Large intestine (tissue), 3 donors: Measurements from ENCODE around the gene BOC. TPM values are rescaled to one million over a fixed set of nuclear protein-coding genes. Genes with fewer than 3 reads are reported as not detected.

Experiments used
- DNase-seq, 2 donors: peaks; one replicate each; pipeline versions ENCODE4 v3.0.0 to v3.0.0-alpha.2; 2013
- H3K27ac ChIP-seq: one replicate; pipeline ENCODE4 v1.5.1; 2013; ENCODE audit warnings: low read length
- H3K27me3 ChIP-seq: 2 replicates; pipeline ENCODE4 v1.6.1; 2013; ENCODE audit warnings: low read length; ENCODE audit not compliant: control insufficient read depth, insufficient read depth
- H3K36me3 ChIP-seq: 2 replicates; pipeline ENCODE4 v1.6.1; 2013; ENCODE audit warnings: low read length; ENCODE audit not compliant: control insufficient read depth, insufficient read depth
- H3K4me1 ChIP-seq: one replicate; pipeline ENCODE4 v1.6.1; 2013; ENCODE audit warnings: low read length; ENCODE audit not compliant: control insufficient read depth, insufficient read depth
- H3K4me3 ChIP-seq: one replicate; pipeline ENCODE4 v1.5.1; 2013; ENCODE audit warnings: low read length
- H3K9me3 ChIP-seq: one replicate; pipeline ENCODE4 v1.6.1; 2013; ENCODE audit warnings: mild to moderate bottlenecking, low read depth, low read length, moderate library complexity; ENCODE audit not compliant: control insufficient read depth
- WGBS: methylation state at CpG from one replicate; pipeline ENCODE4 v1.1.5; 2013; ENCODE audit warnings: low lambda C conversion rate; ENCODE audit not compliant: insufficient coverage; 5-methylcytosine and 5-hydroxymethylcytosine counted together
- polyA plus RNA-seq: library from polyadenylated mRNA; unstranded; fragments of 120-200 nt; gene quantifications from one replicate; pipeline ENCODE4 v1.2.1, GENCODE V29; 2013

Gene BOC
- polyA plus RNA-seq, 1 donor = 14.7 TPM

DNA sequence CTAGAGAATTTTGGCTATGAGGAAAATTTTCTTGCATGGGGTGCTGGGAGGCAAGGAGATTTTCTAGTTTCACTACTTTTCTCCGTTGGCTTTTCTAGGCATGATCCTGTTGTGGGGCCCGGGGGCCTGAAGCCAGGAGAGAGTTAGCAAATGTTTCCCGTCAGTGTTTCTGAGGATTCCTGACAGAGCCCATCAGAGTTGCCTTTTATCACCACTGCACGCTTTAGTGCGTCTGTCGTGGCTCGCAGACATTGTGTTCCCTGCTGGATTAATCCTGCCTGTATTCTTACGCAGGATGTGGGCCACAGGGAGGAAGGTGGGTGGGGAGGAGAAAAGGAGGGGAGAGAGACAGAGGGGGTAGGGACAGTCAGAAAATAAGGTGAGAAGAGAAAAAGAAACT lies 18.1 kb upstream of the BOC start:
- H3K27me3 ChIP-seq = no peaks in the 10 kb centered on the region
- WGBS = 58% methylated on average over 2 of the region's 8 CpGs
- H3K9me3 ChIP-seq = no peaks in the 10 kb centered on the region
- H3K27ac ChIP-seq = no peak overlapping the region
- H3K4me1 ChIP-seq = no peaks in the 10 kb centered on the region
- no peaks in the 10 kb centered on the region for H3K36me3 ChIP-seq
- DNase-seq = no peak
- no peak overlapping the region for H3K4me3 ChIP-seq

DNA sequence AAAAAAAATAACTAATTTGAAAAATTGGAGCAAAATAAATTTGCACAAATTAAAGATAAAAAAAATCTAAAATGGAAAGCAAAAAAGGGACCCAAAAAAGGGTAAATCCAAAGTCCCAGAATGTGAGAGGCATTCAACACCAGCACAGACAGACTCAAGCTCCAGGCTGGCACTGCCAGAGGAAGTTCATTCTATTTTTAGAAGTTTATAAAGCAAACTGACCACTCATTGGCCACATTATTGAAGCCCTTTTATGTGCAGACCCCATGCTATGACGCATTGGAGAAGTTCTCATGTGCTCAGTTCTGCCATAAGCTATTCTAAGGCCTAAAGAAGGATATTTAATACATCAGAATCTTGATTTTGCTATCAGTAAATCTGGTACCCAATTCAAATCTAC lies 17.6 kb upstream of the BOC start:
- no peak overlapping the region for H3K4me3 ChIP-seq
- H3K27me3 ChIP-seq = no peaks in the 10 kb centered on the region
- no peaks in the 10 kb centered on the region for H3K4me1 ChIP-seq
- 100% methylated on average over 1 of the region's 1 CpG for WGBS
- H3K27ac ChIP-seq = no peak overlapping the region
- no peaks in the 10 kb centered on the region for H3K36me3 ChIP-seq
- no peaks in the 10 kb centered on the region for H3K9me3 ChIP-seq
- DNase-seq = no peak

DNA sequence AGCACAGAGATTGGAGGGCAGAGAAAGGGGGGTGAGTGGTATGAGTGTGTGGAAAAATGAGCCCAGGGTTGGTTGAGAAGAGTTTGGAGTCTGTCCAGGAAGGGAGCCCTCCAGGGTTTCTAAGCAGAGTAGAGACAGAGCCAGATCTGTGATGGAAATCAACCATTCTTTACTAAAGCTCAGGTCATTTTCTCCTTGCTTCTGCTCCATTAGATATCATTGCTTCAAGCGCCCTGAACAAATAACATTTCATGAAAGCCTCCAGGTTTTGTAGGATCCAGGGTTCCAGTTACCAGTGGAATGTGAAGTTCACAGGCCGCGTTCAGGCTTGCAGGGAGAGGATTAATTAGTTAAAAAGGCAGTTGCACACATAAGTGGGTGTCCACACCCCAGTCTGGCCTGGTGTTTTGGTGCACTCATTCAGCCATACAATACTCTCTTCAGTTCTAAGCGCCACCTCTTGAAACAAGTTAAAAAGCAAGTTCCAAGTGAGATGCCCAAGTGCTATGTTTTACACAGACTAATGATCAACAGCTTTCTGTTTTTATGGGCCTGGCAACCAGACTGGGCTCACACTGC lies 16.4 kb upstream of the BOC start:
- no peaks in the 10 kb centered on the region for H3K9me3 ChIP-seq
- WGBS = no CpG with 5 or more reads among the region's 4 CpGs
- no peaks in the 10 kb centered on the region for H3K4me1 ChIP-seq
- H3K27ac ChIP-seq = no peak overlapping the region
- H3K27me3 ChIP-seq = no peaks in the 10 kb centered on the region
- no peak for DNase-seq
- H3K4me3 ChIP-seq = no peak overlapping the region
- H3K36me3 ChIP-seq = no peaks in the 10 kb centered on the region

DNA sequence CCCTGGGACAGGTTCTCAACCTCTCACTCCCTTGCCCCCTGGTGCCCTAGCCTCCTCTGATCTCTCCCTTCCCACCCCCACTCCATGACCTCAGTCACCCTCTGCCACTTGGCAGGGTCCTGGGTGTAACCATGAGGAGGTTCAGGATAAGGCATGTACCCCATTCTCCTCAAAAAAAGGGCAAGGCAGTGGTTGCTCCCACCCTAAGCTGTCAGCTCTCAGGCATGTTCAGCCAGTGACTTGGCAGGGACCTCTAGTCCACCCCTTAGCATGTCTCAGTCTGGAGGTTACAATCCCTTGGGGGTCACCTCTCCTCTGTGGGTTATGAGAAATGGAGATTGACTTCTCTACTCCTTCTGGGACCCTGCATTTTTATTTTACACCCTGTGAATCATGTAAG lies 11.0 kb upstream of the BOC start:
- no peak overlapping the region for H3K27ac ChIP-seq
- H3K36me3 ChIP-seq = no peaks in the 10 kb centered on the region
- H3K27me3 ChIP-seq = peaks cover 10% of the 10 kb centered on the region
- no peak overlapping the region for H3K4me3 ChIP-seq
- no peaks in the 10 kb centered on the region for H3K9me3 ChIP-seq
- no peak for DNase-seq
- H3K4me1 ChIP-seq = no peaks in the 10 kb centered on the region

DNA sequence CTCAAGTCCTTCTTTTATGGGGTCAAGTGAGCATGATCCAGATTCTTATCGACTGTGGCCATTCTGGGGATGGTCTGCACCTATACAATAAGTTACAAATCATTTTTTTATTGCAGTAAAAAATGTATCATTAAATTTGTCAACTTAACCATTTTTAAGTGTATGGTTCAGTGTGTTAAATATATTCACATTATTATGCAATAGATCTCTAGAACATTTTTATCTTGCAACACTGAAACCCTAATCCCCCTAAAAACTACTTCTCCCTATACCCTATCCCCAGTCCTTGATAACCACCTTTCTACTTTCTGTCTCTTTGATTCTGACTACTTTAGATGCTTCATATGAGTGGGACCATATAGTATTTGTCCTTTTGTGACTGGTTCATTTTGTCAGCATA lies 10.4 kb upstream of the BOC start:
- no peaks in the 10 kb centered on the region for H3K9me3 ChIP-seq
- peaks cover 12% of the 10 kb centered on the region for H3K27me3 ChIP-seq
- no peak for DNase-seq
- WGBS = 67% methylated on average over 1 of the region's 1 CpG
- H3K27ac ChIP-seq = no peak overlapping the region
- H3K36me3 ChIP-seq = no peaks in the 10 kb centered on the region
- no peak overlapping the region for H3K4me3 ChIP-seq
- no peaks in the 10 kb centered on the region for H3K4me1 ChIP-seq

DNA sequence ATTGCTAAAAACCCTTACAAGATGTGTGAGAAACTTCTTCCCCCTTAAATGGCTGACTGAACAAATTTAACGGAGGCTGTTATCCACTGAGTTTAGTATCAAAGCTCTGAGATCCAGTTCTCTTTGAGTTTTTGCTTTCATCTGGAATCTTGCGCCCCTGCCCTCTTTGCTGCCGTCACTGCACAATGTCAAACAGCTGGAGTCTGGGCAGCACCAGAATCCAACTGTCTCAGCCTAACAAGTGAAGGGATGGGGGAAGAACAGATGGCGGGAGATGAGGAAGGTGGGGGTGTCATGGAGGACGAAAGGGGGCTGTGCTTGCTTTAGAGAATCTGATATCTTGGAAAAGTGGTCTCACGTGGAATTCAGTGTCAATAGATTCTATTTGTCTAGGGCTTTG lies 7.0 kb upstream of the BOC start:
- H3K9me3 ChIP-seq = no peaks in the 10 kb centered on the region
- H3K36me3 ChIP-seq = no peaks in the 10 kb centered on the region
- WGBS = no CpG with 5 or more reads among the region's 6 CpGs

DNA sequence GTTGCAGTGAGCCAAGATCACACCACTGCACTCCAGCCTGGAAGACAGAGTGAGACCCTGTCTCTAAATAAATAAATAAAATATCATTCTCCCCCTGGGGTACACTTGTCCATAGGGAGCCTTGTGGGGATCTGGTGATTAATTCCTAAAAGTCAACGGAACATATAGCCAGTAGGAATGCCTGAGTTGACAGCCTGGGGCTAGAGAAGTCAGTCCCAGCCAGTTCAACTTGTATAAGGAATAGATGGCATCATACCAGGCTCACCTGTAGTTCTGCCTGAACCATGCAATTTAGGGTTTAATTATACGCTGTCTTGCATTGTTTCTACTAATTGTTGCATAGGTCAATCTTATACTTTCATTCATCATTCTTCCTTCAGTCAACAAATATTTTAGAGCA lies 5.9 kb upstream of the BOC start:
- no CpG with 5 or more reads among the region's 2 CpGs for WGBS
- no peaks in the 10 kb centered on the region for H3K9me3 ChIP-seq
- peaks cover 27% of the 10 kb centered on the region for H3K27me3 ChIP-seq
- no peak overlapping the region for H3K4me3 ChIP-seq
- no peak for DNase-seq
- no peaks in the 10 kb centered on the region for H3K4me1 ChIP-seq
- no peaks in the 10 kb centered on the region for H3K36me3 ChIP-seq
- H3K27ac ChIP-seq = no peak overlapping the region

More for the DNA sequence above, 7.0 kb upstream of the BOC start:
- H3K4me1 ChIP-seq = no peaks in the 10 kb centered on the region
- H3K4me3 ChIP-seq = no peak overlapping the region
- no peak overlapping the region for H3K27ac ChIP-seq
- H3K27me3 ChIP-seq = peaks cover 18% of the 10 kb centered on the region
- DNase-seq = no peak

DNA sequence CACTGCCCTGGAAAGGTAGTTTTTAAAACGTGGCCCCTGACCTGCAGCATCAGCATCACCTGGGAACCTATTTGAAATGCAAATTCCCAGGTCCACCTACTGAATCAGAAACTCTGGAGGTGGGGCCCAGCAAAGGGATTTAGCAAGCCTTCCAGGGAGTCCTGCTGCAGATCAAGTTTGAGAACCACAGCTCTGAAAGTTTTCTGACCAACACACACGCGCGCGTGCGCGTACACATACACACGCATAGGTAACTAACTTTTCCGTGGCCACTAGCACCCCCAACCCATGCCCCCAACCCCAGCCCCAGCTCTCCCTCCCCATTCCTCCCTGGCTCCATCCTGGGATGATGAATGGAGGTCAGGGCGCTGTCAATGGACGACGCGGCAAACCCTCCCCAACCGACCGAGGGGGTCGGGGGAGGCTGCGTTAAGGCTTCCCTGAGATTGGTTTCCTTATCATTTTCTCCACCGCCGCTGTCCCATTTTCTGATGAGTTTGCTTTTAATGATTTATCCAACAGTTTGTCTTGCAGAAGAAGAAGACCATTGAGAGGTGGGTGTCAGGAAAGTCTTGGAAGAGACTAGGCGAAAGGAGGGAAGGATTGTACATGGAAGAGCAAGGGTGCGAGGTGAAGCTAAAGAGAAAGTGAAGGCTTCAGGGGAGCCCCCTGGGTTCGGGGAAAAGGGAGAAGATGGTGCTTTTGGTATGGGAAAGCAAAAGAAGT lies 590 bp upstream of the BOC start:
- Histone ChIP-seq H3K27me3 (peaks cover 55% of the 10 kb centered on the region), H3K27ac (peak overlapping the region; percentile 73), H3K36me3 (no peaks in the 10 kb centered on the region), H3K4me1 (no peaks in the 10 kb centered on the region), H3K9me3 (no peaks in the 10 kb centered on the region), H3K4me3 (peak overlapping the region; percentile 58)
- no peak for DNase-seq
- 13% methylated on average over 2 of the region's 22 CpGs for WGBS

DNA sequence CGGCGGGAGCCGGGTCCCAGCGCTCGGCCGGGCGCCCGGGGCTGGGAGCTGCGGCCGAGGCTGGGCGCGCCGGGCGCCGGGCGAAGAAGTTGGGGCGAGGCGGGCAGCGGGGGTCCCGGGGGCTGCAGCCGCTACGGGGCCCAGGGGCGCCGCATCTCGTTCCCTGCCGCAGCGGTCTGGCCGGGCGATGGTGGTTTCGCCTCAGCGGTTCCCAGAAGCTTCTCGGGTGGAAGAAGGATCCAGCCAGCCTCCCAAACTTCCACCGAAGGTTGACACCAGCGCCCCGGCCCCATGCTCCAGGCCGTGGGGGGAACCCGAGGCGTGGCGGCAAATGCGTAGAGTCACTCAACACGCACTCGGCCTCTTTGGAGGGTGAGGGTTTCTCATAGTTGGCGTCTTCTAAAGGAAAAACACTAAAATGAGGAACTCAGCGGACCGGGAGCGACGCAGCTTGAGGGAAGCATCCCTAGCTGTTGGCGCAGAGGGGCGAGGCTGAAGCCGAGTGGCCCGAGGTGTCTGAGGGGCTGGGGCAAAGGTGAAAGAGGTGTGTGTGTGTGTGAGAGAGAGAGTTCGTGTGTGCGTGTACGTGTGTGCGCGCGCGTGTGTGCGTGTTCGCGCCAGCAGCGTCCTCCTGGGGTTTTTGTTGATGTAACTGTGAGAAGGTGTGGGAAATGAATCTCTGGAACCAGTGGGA lies 940 bp downstream of the BOC start:
- DNase-seq = peak in 1 of 2 donors; percentile 32
- H3K4me1 ChIP-seq = no peaks in the 10 kb centered on the region
- WGBS = no CpG with 5 or more reads among the region's 62 CpGs

DNA sequence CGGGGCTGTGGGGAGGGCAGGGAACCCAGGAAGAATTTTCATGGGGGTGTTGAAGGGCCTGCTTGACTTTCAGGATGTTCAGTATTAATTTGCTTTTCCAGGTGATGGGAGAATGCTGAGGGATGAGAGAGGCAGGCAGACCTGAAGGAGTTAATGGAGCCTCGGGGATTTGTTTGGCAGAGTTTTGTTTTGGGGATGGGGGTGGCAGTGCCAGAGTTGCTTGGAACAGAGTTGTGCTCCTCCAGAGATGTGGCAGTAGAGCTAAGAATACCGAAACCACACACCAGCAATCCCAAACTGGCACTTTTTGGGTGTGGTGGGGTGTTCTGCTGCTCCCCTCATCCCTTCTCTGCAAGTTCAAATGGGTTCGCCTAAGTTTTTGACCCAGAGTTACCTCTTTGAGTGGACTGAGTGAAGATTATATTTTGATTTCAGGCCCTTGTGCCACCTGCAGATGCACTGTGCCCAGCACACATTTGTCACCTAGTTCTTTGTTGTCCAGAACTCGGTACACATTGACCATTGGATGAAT lies 1.6 kb downstream of the BOC start:
- no peak for DNase-seq
- Histone ChIP-seq H3K4me1 (no peaks in the 10 kb centered on the region), H3K27me3 (peaks cover 57% of the 10 kb centered on the region), H3K4me3 (peak overlapping the region; percentile 62), H3K36me3 (peaks cover 6% of the 10 kb centered on the region), H3K27ac (peak overlapping the region; percentile 64), H3K9me3 (no peaks in the 10 kb centered on the region)
- 40% methylated on average over 1 of the region's 5 CpGs for WGBS

More for the DNA sequence above, 940 bp downstream of the BOC start:
- Histone ChIP-seq H3K27me3 (peaks cover 58% of the 10 kb centered on the region), H3K9me3 (no peaks in the 10 kb centered on the region), H3K4me3 (peak overlapping the region; percentile 62), H3K27ac (peak overlapping the region; percentile 64), H3K36me3 (peaks cover 6% of the 10 kb centered on the region)
